ENCODE data around the gene ABCA1.

DNA sequence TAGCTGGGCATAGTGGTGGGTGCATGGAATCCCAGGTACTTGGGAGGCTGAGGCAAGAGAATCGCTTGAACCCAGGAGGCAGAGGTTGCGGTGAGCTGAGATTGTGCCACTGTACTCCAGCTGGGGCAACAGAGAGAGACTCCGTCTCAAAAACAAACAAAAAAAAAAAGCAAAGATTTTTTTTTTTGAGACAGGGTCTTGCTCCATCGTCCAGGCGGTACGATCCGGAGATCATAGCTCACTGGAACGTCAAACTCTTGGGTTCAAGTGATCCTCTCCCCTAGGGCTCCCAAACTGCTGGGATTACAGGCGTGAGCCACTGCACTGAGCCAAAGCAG is 37.6 kb downstream of the ABCA1 start:
- TF ChIP-seq, protein P1, sequence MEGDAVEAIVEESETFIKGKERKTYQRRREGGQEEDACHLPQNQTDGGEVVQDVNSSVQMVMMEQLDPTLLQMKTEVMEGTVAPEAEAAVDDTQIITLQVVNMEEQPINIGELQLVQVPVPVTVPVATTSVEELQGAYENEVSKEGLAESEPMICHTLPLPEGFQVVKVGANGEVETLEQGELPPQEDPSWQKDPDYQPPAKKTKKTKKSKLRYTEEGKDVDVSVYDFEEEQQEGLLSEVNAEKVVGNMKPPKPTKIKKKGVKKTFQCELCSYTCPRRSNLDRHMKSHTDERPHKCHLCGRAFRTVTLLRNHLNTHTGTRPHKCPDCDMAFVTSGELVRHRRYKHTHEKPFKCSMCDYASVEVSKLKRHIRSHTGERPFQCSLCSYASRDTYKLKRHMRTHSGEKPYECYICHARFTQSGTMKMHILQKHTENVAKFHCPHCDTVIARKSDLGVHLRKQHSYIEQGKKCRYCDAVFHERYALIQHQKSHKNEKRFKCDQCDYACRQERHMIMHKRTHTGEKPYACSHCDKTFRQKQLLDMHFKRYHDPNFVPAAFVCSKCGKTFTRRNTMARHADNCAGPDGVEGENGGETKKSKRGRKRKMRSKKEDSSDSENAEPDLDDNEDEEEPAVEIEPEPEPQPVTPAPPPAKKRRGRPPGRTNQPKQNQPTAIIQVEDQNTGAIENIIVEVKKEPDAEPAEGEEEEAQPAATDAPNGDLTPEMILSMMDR (IDR thresholded peaks at IDR 0.05 in 4 of 5, conservative IDR thresholded peaks at IDR 0.05 in 1 of 5): no peak
- no peak for TF ChIP-seq POLR2A (IDR thresholded peaks at IDR 0.05)
